Activated CD8-positive, alpha-beta memory T cell treated with anti-CD3 and anti-CD28 coated beads, Interleukin-2, amount 50 U/mL, for 4 hours (primary cell): ENCODE data around the gene CDH19.
"Not testable (repeated sequence)": the region's sequence is repeated elsewhere in the genome, so short reads cannot be mapped to it uniquely, and the experiment has no call there.

ENCODE experiments used
- DNase-seq: peaks from one replicate; pipeline ENCODE4 v3.0.0-alpha.2; 2020

Gene CDH19

DNA sequence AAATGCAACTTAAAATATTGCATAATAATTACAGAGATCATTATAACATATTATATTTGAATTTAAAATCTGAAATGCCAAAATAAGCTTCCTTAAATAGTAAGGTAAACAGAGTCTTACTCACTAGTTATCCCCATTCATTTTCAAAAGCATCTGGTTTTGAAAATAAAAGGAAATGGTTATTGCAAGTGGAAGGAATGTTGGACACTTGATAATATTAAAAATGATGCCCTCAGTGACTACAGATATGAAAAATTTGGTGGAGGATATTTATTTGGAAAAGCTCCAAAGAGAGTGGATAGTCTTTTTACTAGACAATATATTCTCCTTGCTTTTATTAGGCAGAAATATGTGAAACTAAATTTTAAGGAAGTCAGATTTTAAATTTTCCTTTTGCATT is 39.7 kb downstream of the CDH19 start:
- DNase-seq, result no peak

DNA sequence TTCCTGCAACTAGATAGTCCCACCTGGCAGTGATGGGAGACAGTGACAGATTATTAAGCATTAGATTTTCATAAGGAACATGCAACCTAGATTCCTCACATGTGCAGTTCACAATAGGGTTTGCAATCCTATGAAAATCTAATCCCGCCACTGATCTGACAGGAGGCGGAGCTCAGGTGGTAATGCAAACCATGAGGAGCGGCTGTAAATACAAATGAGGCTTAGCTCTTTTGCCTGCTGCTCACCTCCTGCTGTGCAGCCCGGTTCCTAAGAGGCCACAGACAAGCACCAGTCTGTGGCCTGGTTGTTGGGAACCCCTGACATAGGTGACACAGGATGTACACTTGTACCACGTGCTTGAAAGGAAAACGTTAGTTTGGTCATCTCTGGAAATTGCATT is 41.6 kb downstream of the CDH19 start:
- no peak for DNase-seq

DNA sequence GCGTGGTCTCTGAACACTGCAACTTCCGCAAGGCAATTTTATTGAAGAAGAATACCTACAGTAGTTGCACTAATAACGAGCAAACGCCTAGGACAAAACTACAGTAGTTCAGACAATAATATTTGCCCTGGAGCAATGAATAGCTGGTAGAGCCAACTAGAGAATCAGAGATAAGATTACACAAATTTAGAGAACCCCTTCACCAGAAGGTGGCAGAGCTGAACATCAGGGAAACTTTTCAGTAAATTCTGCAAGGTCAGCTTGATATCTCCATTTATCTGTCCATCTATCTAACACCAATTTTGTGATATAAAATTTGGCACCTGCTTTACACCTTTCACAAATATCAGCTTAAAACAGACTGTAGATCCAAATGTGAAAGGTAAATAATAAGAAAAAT is 43.8 kb downstream of the CDH19 start:
- DNase-seq, result no peak

DNA sequence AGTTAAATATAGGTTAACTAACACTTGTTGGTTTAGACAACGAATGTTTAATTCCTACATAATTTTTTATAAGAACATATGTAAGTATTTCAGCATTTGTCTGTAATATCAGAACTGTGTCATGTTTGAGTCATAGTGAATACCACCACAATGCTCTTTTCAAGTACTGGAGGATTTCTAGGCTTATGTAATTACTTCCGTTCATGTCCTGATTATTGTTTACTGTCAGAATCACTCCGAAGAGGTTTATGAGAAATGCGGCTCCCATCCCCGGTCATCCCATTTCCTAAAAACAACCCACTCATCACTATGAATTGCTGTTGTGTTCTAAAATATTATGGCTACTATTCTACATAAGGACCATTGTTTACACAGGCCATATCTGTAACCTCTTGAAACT is 45.1 kb downstream of the CDH19 start:
- DNase-seq, result no peak

DNA sequence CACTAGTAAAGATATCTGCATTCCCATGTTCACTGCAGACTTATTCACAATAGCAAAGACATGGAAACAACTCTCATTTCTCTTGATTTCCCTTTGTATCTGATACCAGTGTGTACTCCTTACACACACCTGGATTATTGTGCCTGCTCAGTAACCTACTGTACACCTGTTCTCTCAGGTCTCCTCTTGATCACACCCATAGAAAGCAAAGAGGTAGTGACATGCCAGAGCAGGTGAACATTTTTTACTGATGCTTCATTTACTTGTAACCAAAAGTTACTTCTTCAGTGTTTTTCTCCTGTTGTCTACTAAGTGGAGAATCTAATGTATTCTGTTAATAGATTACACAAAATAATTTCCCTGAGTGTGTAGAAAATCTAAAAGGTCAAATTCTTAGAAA is 46.8 kb downstream of the CDH19 start:
- no peak for DNase-seq

DNA sequence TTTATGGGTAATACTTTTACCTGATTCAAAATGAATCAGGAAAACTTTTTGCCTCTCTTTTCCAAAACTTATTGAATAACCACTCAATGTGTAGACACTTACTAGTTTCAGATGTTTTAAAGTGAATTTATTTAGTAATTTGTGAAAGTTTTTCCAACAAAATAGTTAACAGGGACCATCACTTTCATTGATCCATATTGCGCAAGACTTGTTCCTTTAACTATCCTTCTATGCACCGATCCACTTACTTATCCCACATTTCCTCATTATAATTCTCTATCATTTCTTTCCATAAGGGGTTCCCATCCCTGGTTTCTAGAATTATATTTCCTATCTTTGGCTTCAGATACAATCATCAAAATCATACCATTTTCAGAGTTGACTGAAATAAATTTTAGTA is 48.3 kb downstream of the CDH19 start:
- no peak for DNase-seq

DNA sequence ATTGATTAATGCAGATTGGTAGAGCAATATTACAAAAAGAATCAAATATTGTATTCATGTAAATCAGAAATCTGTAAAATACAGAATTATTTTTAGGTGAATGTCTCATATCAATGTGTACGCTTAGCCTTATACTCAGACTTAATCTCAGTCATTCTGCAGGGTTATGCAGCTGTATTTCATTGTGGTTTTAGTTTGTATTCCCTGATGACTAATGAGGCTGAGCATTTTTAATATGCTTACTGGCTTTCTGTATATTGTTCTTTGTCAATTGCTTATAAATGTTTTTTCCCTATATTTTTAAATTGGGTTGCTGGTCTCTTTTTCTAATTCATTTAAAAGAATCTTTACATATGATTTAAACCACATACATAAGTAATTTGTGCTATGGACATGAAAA is 50.1 kb downstream of the CDH19 start:
- DNase-seq, result no peak

DNA sequence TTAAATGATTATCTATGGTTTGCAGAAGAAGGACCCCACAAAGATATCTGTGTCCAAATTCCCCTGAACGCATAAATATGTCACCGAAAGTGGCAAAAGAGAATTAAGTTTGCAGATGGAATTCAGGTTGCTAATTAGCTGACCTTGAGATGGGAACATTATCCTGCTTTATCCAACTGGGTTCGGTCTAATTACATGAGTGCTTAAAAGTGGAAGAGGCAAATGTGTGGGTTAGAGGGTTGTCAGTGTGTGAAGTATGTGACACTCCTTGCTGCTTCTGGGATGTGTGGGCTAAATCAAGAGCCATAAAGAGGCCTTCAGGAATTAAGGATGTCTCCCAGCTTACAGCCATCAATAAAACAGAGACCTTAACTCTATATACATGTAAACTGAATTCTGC is 53.5 kb downstream of the CDH19 start:
- DNase-seq, result no peak

DNA sequence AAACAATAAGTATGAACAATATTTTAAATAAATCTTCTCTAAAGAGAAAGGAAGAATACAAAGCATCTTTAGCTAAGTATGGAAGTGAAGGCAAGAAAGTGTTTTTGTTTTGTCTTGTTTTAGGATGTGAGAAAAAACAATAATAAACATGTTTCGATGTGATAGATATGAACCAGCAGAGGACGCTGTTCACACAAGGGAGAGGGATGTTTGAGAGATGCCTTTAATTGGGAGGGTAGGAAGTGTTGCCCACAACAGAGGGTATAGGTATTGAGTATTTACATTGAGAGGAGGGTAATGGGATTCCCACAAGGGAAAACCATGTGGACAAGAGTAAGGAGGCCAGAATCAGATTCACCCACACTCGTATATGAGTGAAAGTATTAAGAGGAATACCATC is 55.1 kb downstream of the CDH19 start:
- no peak for DNase-seq

DNA sequence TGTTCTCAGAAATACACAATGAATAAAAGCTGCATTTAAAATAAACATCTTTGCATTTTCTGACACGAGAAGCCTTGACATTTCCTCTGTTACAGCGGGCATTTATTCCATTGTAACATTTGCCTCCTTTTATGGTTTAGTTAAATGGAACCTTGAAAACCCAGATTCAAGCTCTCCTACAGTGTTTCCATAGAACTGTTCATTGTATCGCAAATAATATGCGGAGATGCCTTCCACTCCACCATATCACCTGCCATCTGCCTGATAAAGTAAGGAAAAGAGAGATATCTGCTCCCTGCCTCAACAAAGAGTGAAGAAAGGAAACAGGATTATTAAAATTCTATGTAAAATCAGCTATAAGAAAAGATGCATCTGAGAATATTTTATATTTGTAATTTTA is 69.8 kb downstream of the CDH19 start:
- DNase-seq, result no peak

DNA sequence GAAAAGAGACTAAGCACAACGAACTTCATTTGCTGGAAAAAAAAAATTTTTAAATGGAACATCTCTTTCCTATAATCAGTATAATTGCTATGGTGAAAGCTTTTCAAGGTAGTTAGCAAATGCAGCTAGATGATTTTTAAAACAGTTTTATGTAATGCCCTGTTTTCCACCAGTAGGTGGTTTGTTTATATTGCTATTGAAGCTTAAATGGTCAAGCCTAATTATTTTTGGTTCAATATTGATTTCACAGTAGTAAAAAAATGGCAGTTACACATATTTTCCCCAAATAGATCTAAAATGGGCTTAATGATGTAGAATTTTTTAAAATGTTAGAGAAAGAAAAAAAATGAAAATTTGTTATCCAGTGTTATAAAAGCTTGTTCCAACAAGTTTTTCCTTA is 70.2 kb downstream of the CDH19 start:
- DNase-seq, result no peak

DNA sequence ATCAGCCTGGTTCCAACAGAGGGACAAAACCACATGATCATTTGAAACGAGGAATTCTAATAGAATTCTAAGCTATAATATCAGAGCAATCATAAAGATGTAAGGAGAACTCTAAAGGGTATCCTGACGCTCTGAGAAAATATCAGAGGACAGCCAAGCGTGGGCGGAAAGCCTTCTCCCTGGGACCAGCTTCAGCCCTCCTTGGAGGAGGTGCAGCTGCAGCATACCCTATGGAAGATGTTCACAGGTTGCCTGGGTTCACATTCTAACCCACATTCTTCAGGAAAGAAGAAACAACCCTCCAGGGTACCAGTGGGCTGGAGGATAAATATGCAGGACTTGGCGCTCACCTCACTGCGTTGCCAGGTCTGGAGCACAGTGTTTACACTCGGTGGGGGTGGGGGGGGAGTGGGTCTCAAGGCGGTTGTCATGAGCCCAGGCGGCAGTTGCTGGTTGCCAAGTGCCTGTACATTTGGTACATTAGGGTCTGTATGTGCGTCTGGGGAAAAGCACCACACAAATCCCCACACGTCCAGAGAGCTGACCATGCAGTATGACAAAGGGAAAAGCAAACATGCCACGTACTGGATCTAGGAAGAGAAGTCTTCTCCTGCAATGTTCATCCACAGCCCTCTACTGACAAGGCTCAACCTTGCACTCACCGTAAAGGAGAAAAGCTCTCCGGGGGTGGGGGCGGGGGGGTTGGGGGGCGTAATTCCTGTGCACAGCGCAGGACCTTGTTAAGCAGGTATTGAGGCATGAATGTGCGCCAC is 80.5 kb downstream of the CDH19 start:
- no peak for DNase-seq

DNA sequence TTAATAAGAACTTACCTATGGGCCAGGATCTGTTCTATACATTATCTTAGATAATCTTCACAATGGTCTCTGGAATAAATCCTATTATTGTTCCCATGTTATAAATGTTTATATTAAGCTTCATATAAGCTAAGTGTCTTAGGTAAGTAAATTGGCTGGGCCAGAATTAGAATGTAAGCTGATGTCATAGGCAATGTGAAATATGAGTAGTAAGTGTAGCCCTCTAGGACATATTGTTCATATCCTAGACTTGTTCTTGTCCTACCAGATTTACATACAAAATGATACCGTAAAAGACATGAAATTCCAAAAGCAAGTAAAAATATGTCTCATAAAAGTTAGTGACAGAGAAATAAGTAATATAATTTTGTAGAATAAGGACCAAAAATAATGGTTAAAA is 89.9 kb downstream of the CDH19 start:
- no peak for DNase-seq

DNA sequence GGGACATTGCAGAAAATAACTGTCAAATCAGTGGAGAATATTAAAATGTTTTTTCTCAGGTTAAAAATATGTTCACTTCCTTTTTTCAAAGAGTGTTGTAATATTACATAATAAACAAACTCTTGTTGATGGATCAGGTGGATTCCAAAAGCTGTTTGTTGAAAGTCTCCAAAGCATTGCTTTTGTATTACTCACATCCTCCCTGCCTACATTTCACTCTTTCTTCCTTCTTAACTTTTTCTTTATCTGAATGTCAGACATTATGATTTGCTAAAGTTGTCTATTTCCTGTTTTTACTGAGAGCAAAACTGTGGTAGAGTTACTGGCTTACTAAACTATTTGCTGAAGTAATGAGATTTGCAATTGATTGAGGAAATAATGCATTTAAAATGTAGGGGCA is 92.1 kb downstream of the CDH19 start:
- no peak for DNase-seq

DNA sequence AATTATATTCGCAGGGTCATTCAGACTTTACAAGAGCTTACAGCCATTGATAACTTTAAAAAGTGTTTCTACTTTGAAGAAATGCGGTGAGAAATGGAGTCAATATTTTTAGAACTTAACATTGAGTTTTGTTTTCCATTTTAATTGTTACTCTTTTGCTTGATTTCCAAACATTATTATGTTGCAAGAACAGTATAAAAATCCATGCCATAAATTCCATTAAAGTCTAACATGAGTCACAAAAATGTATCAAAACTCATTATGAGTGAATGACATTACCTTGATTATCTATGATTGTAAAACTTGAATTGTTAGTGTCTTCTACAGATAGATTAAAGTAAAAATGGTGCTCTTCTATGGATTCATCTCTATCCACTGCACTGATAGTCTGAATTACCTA is 92.6 kb downstream of the CDH19 start:
- no peak for DNase-seq

DNA sequence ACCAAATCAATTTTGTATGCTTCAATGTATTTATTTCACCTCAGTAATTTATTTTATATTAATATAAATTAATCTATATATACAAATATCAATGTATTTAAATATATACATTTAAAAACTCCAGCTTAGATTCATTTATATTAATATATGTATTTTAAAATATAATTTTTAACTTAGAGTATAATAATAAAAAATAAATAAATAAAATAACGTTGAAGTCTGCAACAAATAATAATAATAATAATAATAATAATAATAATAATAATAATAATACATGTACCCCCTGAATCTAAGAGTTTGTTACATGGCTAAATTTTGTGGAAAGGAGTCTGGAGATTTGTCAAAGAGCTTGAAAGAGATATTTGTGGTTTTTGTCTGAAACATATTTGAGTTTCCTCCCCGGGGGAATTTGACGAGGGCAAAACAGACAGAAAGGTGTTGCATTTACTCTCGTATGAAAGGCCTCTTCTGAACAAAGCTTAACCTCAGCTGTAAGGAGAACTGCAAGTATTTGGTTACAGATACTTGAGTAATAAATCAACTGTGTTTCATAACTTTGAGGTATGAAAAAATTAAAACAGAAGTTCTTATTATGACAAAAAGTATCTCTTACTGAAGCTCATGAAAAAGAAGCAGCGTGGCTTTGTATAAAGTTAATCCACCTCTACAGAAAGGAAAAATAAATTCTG is 93.4 kb downstream of the CDH19 start:
- no peak for DNase-seq

DNA sequence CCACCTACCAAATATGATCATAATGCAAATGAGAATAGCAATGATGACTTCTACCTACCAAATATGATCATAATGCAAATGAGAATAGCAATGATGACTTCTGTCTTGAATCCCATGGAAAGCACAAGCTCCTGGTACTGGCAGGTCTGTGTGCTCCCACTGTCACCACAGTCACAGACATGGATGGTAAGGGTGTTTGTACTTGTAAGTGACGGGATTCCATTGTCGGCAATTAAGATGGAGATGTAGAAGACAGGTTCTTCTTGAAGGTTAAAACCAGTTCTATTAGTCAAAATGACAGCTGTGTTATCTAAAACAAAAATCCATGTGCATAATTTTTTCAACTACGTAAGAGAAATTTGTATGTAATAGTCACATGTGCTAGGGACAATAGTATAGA is 95.0 kb downstream of the CDH19 start:
- no peak for DNase-seq

DNA sequence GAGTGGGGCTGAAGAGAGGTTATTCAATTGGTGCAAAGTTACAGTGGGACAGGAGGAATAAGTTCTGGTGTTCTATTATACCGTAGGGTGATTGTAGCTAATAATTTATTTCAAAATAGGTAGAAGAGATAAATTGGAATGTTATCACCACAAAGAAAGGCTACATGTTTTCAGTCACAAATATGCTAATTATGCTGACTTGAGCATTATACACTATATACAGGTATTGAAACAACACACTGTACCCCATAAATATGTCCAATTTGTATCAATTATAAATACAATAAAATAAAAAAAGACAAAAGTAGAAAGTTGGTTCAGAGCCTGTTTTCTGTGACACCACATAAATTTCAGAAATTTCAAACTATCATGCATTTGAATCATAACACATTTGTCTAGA is 97.7 kb downstream of the CDH19 start:
- no peak for DNase-seq

DNA sequence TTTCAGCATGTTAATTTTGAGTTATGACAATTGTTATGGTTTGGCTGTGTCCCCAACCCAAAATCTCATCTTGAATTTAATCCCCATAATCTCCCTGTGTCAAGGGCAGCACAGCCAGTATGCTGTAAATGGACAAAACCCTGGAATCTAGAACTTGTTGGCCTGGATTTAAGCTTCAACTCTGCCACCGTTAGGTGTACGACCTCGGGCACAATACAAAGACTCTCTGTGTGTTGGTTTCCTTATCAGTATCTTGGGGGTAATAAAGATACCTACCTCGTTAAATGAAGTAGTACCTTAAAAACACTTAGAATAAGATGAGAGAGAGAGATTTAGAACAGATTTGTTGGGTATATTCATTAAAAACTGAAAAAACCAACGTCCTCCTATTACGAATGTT is 106.5 kb downstream of the CDH19 start:
- no peak for DNase-seq

DNA sequence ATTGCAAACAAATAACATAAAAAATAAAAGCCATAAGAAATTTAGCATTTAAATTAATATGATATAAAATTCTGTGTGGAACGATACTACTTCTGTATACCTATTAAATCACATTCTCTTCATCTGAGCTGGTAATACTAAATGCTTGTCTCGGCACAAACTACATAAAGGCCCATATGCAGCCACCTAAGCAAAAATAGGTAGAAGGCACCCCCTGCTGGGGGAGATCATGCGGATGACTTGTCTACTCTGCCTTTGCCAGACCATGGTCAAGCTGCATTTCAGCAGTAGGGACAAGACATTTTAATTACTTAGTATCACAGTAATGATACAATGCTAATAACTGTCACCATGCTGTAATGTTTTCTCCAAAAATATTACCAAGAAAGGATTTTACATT is 108.0 kb downstream of the CDH19 start:
- no peak for DNase-seq

DNA sequence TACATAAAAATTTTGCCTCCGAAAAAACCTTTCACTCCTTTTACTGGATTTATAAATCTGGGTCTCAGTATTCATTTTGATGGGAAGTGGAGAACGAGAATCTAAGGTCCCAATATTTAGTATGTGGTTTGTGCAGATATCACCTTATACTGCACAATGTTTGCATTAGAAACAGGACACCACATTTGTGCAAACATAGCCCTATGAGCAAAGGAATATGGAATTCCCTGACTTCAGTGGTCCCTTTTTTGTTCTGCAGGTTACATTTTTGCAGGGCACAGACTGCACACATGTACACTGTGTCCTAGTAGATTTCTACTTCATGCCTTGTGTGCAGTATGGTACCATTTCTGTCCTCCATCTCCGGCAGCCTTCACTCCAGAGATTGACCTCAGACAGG is 130.0 kb downstream of the CDH19 start:
- no peak for DNase-seq

DNA sequence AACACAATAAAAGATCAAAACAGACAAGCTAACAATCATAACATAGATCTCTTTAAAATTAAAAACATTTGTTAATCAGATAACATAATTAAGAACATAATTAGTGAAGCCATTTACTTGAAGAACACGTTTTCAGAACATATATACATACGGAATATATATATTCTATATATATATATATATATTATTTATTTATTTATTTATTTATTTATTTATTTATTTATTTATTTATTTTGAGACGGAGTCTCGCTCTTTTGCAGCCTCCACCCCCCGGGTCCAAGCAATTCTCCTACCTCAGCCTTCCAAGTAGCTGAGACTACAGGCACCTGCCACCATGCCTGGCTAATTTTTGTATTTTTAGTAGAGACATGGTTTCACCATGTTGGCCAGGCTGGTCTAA is 137.7 kb downstream of the CDH19 start:
- not testable (repeated sequence) for DNase-seq

DNA sequence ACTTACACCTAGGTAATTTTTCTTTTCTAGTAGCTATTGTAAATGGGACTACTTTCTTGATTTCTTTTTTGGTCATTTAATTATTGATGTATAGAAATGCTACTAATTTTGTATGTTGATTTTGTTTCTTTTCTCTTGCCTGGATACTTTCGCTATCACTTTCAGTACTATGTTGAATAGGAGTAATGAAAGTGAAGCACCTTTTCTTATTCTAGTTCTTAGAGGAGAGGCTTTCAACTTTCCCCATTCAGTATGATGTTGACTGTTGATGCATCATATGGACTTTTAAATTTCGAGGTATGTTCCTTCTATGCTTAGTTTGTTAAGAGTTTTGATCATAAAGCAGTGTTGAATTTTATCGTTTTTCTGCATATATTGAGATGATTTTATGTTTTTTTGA is 142.5 kb downstream of the CDH19 start:
- DNase-seq, result no peak

DNA sequence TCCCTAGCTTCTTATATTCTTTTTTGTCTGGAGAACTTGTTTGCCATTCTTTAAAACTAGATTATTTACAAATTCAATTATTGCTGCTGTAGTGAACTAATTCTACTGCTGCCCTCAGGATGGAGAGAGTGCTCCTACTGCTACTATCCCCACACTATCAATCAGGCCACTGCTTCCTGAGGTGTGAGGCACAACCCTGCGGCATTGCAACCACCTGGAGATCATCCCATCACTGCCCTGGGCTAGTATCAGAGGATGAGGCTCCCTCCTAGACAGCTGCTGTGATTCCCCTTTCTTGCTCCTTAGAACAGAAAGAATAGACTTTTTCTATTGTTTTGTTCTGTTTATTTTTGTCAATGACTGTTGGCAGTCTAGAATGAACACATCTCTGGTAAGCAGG is 146.6 kb downstream of the CDH19 start:
- DNase-seq, result no peak
